Retinal pigment epithelial cell (primary cell): Measurements from ENCODE around the gene ARHGAP44.

Experiments used
- DNase-seq: peaks from one replicate; pipeline ENCODE4 v3.0.0-alpha.2; 2010; ENCODE audit warnings: low read depth
- H3K4me3 ChIP-seq: 2 replicates; pipeline ENCODE4 v1.5.1; 2011; ENCODE audit warnings: mild to moderate bottlenecking, low read length, control low read depth, moderate library complexity
- CTCF ChIP-seq: conservative IDR thresholded peaks from 2 replicates; pipeline ENCODE4 v1.5.1; 2011; ENCODE audit warnings: low read depth, low read length, control low read depth, inconsistent platforms

Gene ARHGAP44

GRCh38 chr17:12815642-12816141 lies 26.4 kb downstream of the ARHGAP44 start:
- H3K4me3 ChIP-seq, result no peak overlapping the region
- no peak for TF ChIP-seq CTCF

GRCh38 chr17:12821376-12821940 lies 32.2 kb downstream of the ARHGAP44 start:
- no peak overlapping the region for H3K4me3 ChIP-seq
- DNase-seq, result no peak
- no peak for TF ChIP-seq CTCF

More at GRCh38 chr17:12815642-12816141, 26.4 kb downstream of the ARHGAP44 start:
- DNase-seq, result no peak

- no peak for DNase-seq
- H3K4me3 ChIP-seq, result no peak overlapping the region
- TF ChIP-seq CTCF, result no peak
These were observed 37.1 kb downstream of the ARHGAP44 start for GRCh38 chr17:12826431-12826830.

- no peak for TF ChIP-seq CTCF
- DNase-seq, result no peak
- no peak overlapping the region for H3K4me3 ChIP-seq
These were observed 41.5 kb downstream of the ARHGAP44 start for GRCh38 chr17:12830777-12831247.

GRCh38 chr17:12831839-12832238 lies 42.5 kb downstream of the ARHGAP44 start:
- no peak for TF ChIP-seq CTCF
- H3K4me3 ChIP-seq, result no peak overlapping the region
- no peak for DNase-seq

GRCh38 chr17:12839042-12839441 lies 49.7 kb downstream of the ARHGAP44 start:
- no peak for TF ChIP-seq CTCF
- no peak overlapping the region for H3K4me3 ChIP-seq
- no peak for DNase-seq

GRCh38 chr17:12842936-12843335 lies 53.6 kb downstream of the ARHGAP44 start:
- DNase-seq, result no peak
- no peak overlapping the region for H3K4me3 ChIP-seq
- TF ChIP-seq CTCF, result no peak
